Uterus (tissue), 2 donors: ENCODE measurements around the gene CLEC3B.

Source experiments
- CTCF ChIP-seq, 4 experiments: fragments of 200-600 bp in 2 of 4; fragments of 450-650 bp in 2 of 4; sonication (generic) in 2 of 4; IDR thresholded peaks; one replicate each; pipeline ENCODE4 v1.5.1; 2016 to 2019; ENCODE audit warnings: antibody characterized with exemption in 4 of 4, mild to moderate bottlenecking in 2 of 4, moderate library complexity in 1 of 4
- POLR2A ChIP-seq, 2 donors: fragments of 450-650 bp; IDR thresholded peaks; one replicate each; pipeline ENCODE4 v1.6.1; 2016; ENCODE audit warnings: antibody characterized with exemption in 2 of 2, mild to moderate bottlenecking in 1 of 2, moderate library complexity in 1 of 2

GRCh38 chr3:45002720-45003119 is 23.4 kb upstream of the CLEC3B start:
- TF ChIP-seq CTCF (IDR thresholded peaks at IDR 0.05) (no peak), POLR2A (IDR thresholded peaks at IDR 0.05) (no peak)
